MM.1S (cell line): ENCODE data around the gene TP63.

Experiments used
- DNase-seq: peaks from one replicate; pipeline ENCODE4 v3.0.0-alpha.2; 2015
- H2AFZ ChIP-seq: fragments of 300-600 bp; sonication (generic); 2 replicates; pipeline ENCODE4 v1.6.0; 2016; ENCODE audit warnings: antibody characterized with exemption, low read length
- H3F3A ChIP-seq: fragments of 300-600 bp; sonication (generic); 2 replicates; pipeline ENCODE4 v1.6.1; 2016; ENCODE audit warnings: mild to moderate bottlenecking, antibody characterized with exemption, low read length, moderate library complexity, mixed read lengths; ENCODE audit not compliant: insufficient read depth
- H3K27ac ChIP-seq: fragments of 300-600 bp; sonication (generic); 2 replicates; pipeline ENCODE4 v1.5.1; 2016; ENCODE audit warnings: mild to moderate bottlenecking, low read length
- H3K27me3 ChIP-seq: fragments of 300-600 bp; sonication (generic); replicated peaks from 2 replicates; pipeline ENCODE4 v1.6.0; 2016; ENCODE audit warnings: low read length; ENCODE audit not compliant: insufficient read depth
- H3K36me3 ChIP-seq: fragments of 300-600 bp; sonication (generic); replicated peaks from 2 replicates; pipeline ENCODE4 v1.6.1; 2016; ENCODE audit warnings: mild to moderate bottlenecking, low read length, mixed read lengths; ENCODE audit not compliant: insufficient read depth
- H3K4me1 ChIP-seq: fragments of 300-600 bp; sonication (generic); 2 replicates; pipeline ENCODE4 v1.6.1; 2016; ENCODE audit warnings: low read length, mixed read lengths
- H3K4me2 ChIP-seq: fragments of 300-600 bp; sonication (generic); 2 replicates; pipeline ENCODE4 v1.6.0; 2016; ENCODE audit warnings: low read depth, low read length
- H3K4me3 ChIP-seq: fragments of 300-600 bp; sonication (generic); 2 replicates; pipeline ENCODE4 v1.5.1; 2016; ENCODE audit warnings: low read length, mixed read lengths
- H3K79me2 ChIP-seq: fragments of 300-600 bp; sonication (generic); 2 replicates; pipeline ENCODE4 v1.6.1; 2016; ENCODE audit warnings: mixed run types, low read length, mixed read lengths
- H3K9ac ChIP-seq: fragments of 300-600 bp; sonication (generic); 2 replicates; pipeline ENCODE4 v1.6.1; 2016; ENCODE audit warnings: low read length, mixed read lengths
- H3K9me2 ChIP-seq: fragments of 300-600 bp; sonication (generic); replicated peaks from 2 replicates; pipeline ENCODE4 v1.6.1; 2016; ENCODE audit warnings: mild to moderate bottlenecking, low read length, mixed read lengths; ENCODE audit not compliant: insufficient read depth
- H3K9me3 ChIP-seq: fragments of 300-600 bp; sonication (generic); replicated peaks from 2 replicates; pipeline ENCODE4 v1.6.1; 2016; ENCODE audit warnings: mild to moderate bottlenecking, low read length, mixed read lengths; ENCODE audit not compliant: insufficient read depth
- H4K20me1 ChIP-seq: fragments of 300-600 bp; sonication (generic); 2 replicates; pipeline ENCODE4 v1.6.1; 2016; ENCODE audit warnings: mild to moderate bottlenecking, low read length, moderate library complexity, mixed read lengths; ENCODE audit not compliant: insufficient read depth
- EZH2 ChIP-seq: fragments of 300-600 bp; sonication (generic); optimal IDR thresholded peaks from 2 replicates; pipeline ENCODE3; 2017; ENCODE audit warnings: low read depth, mild to moderate bottlenecking, antibody characterized with exemption, low read length, mixed read lengths
- EZH2phosphoT487 ChIP-seq: fragments of 300-600 bp; sonication (generic); IDR thresholded peaks from 2 replicates; pipeline ENCODE4 v1.6.1; 2018; ENCODE audit warnings: antibody characterized with exemption, low read length
- TF ChIP-seq, protein P1 (sequence below): fragments of 300-600 bp; sonication (generic); IDR thresholded peaks from 2 replicates; pipeline ENCODE4 v1.5.1; 2016; ENCODE audit warnings: antibody characterized with exemption, low read length, mixed read lengths

The TP63 gene

DNA sequence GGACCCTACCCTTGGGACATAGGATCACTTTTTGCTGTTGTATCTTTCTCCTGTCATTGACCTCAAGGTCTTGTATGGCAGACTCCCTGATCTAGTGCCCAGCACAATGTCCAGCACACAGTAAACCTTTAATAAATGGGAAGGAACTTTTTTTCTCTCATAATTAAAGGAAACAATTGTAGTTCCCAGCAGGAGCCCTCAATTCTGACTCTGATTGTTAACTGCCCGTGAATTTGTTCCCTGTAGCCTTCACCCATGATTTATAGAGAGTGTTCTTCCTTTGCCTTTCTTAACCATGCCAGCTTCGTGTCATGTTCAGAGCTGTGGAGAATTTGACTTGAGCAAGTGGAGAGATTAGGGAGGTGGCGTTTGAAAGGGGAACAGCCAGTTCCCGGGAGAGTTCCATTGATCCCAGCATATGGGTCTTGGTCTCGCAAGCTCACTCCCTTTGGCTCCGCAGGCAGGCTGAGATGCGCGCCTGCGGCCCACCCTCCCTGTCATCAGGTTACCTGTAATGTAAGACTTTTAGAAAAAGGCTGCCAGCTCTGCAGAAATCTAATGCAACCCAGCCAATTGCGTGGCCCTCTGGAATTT lies 182.6 kb downstream of the TP63 start:
- no peaks in the 10 kb centered on the region for H4K20me1 ChIP-seq
- H3K9me2 ChIP-seq, result no peaks in the 10 kb centered on the region
- no peak overlapping the region for H3K4me2 ChIP-seq
- no peaks in the 10 kb centered on the region for H3K9me3 ChIP-seq
- no peaks in the 10 kb centered on the region for H3K27me3 ChIP-seq
- H2AFZ ChIP-seq, result no peak overlapping the region
- TF ChIP-seq, protein P1, sequence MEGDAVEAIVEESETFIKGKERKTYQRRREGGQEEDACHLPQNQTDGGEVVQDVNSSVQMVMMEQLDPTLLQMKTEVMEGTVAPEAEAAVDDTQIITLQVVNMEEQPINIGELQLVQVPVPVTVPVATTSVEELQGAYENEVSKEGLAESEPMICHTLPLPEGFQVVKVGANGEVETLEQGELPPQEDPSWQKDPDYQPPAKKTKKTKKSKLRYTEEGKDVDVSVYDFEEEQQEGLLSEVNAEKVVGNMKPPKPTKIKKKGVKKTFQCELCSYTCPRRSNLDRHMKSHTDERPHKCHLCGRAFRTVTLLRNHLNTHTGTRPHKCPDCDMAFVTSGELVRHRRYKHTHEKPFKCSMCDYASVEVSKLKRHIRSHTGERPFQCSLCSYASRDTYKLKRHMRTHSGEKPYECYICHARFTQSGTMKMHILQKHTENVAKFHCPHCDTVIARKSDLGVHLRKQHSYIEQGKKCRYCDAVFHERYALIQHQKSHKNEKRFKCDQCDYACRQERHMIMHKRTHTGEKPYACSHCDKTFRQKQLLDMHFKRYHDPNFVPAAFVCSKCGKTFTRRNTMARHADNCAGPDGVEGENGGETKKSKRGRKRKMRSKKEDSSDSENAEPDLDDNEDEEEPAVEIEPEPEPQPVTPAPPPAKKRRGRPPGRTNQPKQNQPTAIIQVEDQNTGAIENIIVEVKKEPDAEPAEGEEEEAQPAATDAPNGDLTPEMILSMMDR, result no peak
- TF ChIP-seq EZH2phosphoT487 (no peak), EZH2 (no peak)
- no peak overlapping the region for H3K4me3 ChIP-seq
- no peaks in the 10 kb centered on the region for H3K79me2 ChIP-seq
- no peak for DNase-seq
- H3K27ac ChIP-seq, result no peak overlapping the region
- no peaks in the 10 kb centered on the region for H3K4me1 ChIP-seq
- no peaks in the 10 kb centered on the region for H3K36me3 ChIP-seq
- no peak overlapping the region for H3K9ac ChIP-seq
- no peaks in the 10 kb centered on the region for H3F3A ChIP-seq

DNA sequence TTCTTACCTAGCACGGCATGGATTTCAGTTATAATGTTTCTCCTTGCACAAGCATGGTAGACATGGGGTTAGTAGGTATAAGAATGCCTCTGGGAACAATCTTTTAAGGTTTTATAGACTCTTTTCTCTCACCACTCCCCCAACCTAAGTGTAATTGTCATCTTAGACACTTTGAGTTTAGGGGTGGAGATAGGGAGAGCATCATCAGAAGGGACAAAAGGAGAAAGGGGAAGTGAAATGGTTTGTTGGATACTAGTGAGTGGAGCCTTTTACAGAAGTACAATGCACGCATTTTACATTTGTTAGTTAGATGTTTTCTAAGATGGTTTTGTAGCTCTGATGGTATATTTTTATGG lies 189.2 kb downstream of the TP63 start:
- Histone ChIP-seq H3K36me3 (no peaks in the 10 kb centered on the region), H3F3A (no peaks in the 10 kb centered on the region), H3K9ac (no peak overlapping the region), H3K4me2 (no peak overlapping the region), H3K9me3 (no peaks in the 10 kb centered on the region), H3K4me3 (no peak overlapping the region), H3K27ac (no peak overlapping the region), H3K9me2 (no peaks in the 10 kb centered on the region), H3K79me2 (no peaks in the 10 kb centered on the region), H2AFZ (no peak overlapping the region), H3K27me3 (no peaks in the 10 kb centered on the region), H4K20me1 (no peaks in the 10 kb centered on the region), H3K4me1 (no peaks in the 10 kb centered on the region)
- no peak for DNase-seq
- TF ChIP-seq EZH2phosphoT487 (no peak), EZH2 (no peak)
- TF ChIP-seq, protein P1, result no peak

DNA sequence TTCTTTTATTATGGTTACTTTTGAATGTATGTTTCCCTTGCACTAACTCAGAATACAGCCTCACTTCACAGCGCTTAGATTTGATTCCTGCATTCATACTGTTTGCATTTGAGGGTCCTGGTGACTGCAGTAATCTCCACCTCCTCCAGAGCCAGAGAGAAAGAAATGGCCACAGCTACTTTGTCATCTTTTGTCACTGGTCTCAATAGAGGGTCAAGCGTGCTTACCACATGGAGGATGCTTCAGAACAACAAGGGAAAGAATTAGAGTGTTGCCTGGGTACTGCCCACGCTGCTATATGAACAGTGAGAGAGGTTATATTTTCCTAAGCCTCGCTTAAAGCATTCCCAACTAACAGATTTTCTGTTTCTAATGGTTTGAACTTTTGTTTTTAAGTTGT lies 190.1 kb downstream of the TP63 start:
- H3K79me2 ChIP-seq, result no peaks in the 10 kb centered on the region
- H3K27me3 ChIP-seq, result no peaks in the 10 kb centered on the region
- no peaks in the 10 kb centered on the region for H4K20me1 ChIP-seq
- no peak overlapping the region for H3K4me3 ChIP-seq
- no peak overlapping the region for H2AFZ ChIP-seq
- H3K9ac ChIP-seq, result no peak overlapping the region
- H3K9me2 ChIP-seq, result no peaks in the 10 kb centered on the region
- H3K27ac ChIP-seq, result no peak overlapping the region
- H3K4me2 ChIP-seq, result no peak overlapping the region
- H3F3A ChIP-seq, result no peaks in the 10 kb centered on the region
- H3K9me3 ChIP-seq, result no peaks in the 10 kb centered on the region
- no peaks in the 10 kb centered on the region for H3K36me3 ChIP-seq
- DNase-seq, result no peak
- H3K4me1 ChIP-seq, result no peaks in the 10 kb centered on the region
- TF ChIP-seq EZH2 (no peak), EZH2phosphoT487 (no peak)
- TF ChIP-seq, protein P1, result no peak
